ENCODE measurements around the gene PRM3.

PRM3 gene

GRCh38 chr16:11280616-11281522 is 7.4 kb upstream of the PRM3 start, which contains the start of gene PRM1:
Gene PRM1, minus strand, starts transcription at chr16:11281330. Its CDS starts 92 bp downstream, at chr16:11281238.
- DNase-seq: no peak

- DNase-seq: no peak
Observed at GRCh38 chr16:11278681-11279628, 5.5 kb upstream of the PRM3 start.

- DNase-seq: no peak
Observed at GRCh38 chr16:11277607-11278337, 4.3 kb upstream of the PRM3 start.

- DNase-seq: no peak
Observed at GRCh38 chr16:11276896-11277593, 3.6 kb upstream of the PRM3 start.

GRCh38 chr16:11276143-11276895 is 2.9 kb upstream of the PRM3 start, which contains the start of gene PRM2:
Gene PRM2, minus strand, starts transcription at chr16:11276480. Its CDS starts 110 bp downstream, at chr16:11276370.
- no peak for DNase-seq

GRCh38 chr16:11274964-11275363 is 1.5 kb upstream of the PRM3 start:
- DNase-seq: no peak

GRCh38 chr16:11273721-11274324 is 394 bp upstream of the PRM3 start:
- DNase-seq: no peak

GRCh38 chr16:11272484-11272883 is 945 bp downstream of the PRM3 start:
- no peak for DNase-seq

GRCh38 chr16:11271610-11272009 is 1.8 kb downstream of the PRM3 start:
- DNase-seq: no peak

- no peak for DNase-seq
Observed at GRCh38 chr16:11270602-11271162, 2.7 kb downstream of the PRM3 start.

GRCh38 chr16:11268921-11269375 is 4.5 kb downstream of the PRM3 start, which contains the start of gene TNP2:
Gene TNP2, minus strand, starts transcription at chr16:11269325. Its CDS starts 63 bp downstream, at chr16:11269262.
- DNase-seq: no peak

- DNase-seq: no peak
Observed at GRCh38 chr16:11265124-11265523, 8.3 kb downstream of the PRM3 start.

GRCh38 chr16:11264155-11264832 is 9.1 kb downstream of the PRM3 start:
- DNase-seq: no peak

GRCh38 chr16:11263737-11264136 is 9.7 kb downstream of the PRM3 start:
- DNase-seq: no peak

GRCh38 chr16:11262915-11263314 is 10.5 kb downstream of the PRM3 start:
- no peak for DNase-seq

- DNase-seq: no peak
Observed at GRCh38 chr16:11260596-11260966, 12.8 kb downstream of the PRM3 start.

- no peak for DNase-seq
Observed at GRCh38 chr16:11259655-11260595, 13.5 kb downstream of the PRM3 start.
